ENCODE results near the gene ADAMTSL1.

ADAMTSL1 gene

DNA sequence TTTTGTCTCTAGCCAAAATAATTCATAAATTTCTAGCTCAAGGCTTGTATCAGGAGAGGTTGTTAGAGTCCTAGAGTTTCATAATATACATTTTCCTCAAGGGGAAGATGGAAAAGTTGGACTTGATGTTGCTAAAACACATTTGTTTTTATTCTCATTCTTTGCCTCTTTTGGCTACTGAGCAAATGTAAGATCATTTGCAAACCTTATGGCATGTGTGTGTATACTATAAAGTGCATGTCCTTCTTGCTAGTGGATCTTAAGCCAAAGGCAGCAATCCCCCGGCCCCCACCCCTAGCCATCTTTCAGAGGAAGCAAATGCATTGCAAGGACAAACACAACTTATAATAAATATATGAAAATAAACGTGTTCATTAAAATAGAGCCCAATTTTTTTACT is 43.0 kb downstream of the ADAMTSL1 start:
- in situ Hi-C loops (cut with HindIII; ENCODE audit: low sequenced_read_pairs) = no loop called here
- no peak for DNase-seq (ENCODE audit: low read depth)
- TF ChIP-seq, protein P1, sequence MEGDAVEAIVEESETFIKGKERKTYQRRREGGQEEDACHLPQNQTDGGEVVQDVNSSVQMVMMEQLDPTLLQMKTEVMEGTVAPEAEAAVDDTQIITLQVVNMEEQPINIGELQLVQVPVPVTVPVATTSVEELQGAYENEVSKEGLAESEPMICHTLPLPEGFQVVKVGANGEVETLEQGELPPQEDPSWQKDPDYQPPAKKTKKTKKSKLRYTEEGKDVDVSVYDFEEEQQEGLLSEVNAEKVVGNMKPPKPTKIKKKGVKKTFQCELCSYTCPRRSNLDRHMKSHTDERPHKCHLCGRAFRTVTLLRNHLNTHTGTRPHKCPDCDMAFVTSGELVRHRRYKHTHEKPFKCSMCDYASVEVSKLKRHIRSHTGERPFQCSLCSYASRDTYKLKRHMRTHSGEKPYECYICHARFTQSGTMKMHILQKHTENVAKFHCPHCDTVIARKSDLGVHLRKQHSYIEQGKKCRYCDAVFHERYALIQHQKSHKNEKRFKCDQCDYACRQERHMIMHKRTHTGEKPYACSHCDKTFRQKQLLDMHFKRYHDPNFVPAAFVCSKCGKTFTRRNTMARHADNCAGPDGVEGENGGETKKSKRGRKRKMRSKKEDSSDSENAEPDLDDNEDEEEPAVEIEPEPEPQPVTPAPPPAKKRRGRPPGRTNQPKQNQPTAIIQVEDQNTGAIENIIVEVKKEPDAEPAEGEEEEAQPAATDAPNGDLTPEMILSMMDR (IDR thresholded peaks at IDR 0.05; ENCODE audit: low read depth, low read length, missing control alignments) = no peak

DNA sequence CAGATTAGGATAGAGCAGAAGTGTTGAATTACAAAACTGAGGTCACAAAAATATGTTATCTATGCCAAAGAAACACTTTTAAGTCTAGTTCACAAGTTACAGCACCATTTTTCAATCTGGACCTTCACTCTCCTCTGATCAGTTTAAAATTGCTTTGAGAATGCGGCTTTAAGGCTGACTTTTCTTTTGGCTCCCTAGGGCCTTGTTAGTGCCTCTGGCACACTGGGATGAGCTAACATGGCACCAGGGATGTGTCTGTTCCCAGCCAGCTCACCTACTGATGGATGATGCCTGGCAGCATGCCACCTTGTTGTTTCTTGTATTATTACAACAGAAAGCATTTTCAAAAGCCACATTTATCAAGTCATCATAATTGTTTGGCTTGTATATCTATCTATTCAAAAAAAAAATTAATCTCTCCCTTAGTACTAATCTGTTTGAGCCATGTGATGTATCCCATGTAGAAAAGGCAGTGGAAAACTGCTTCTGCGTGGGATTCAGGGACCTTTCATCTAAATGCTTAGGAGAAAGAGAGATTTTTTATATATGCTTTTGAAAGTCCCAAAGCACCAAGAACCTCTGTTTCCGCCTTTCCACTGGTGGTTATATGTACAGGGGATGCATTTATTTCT is 46.6 kb downstream of the ADAMTSL1 start:
- no peak for DNase-seq (ENCODE audit: low read depth)
- TF ChIP-seq, protein P1 (IDR thresholded peaks at IDR 0.05; ENCODE audit: low read depth, low read length, missing control alignments) = no peak
- in situ Hi-C loops (cut with HindIII; ENCODE audit: low sequenced_read_pairs) = no loop called here
- no peak overlapping the region for H3K4me3 ChIP-seq (ENCODE audit: low read depth, low read length)

More for the DNA sequence above, 43.0 kb downstream of the ADAMTSL1 start:
- no peak overlapping the region for H3K4me3 ChIP-seq (ENCODE audit: low read depth, low read length)

DNA sequence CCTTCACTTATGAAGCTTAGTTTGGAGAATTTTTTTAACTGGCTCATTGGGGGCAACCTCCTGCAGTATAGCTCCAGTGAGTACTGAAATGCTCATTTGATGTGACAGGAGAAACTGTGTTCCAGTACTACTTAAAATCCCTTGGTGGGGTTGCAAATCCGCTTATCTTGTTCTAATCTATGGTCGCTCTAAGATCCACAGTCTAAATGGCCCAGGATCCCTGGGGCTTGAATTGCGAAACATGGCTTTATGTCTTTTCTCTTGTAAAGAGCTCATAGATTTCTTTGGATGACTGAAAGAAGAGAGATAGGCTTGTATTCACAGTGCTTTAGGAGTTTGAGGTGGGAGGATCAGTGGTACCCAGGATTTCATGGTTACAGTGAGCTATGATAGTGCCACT is 52.7 kb downstream of the ADAMTSL1 start:
- no peak for DNase-seq (ENCODE audit: low read depth)
- TF ChIP-seq, protein P1 (IDR thresholded peaks at IDR 0.05; ENCODE audit: low read depth, low read length, missing control alignments) = no peak
- H3K4me3 ChIP-seq (ENCODE audit: low read depth, low read length) = no peak overlapping the region
- in situ Hi-C loops (cut with HindIII; ENCODE audit: low sequenced_read_pairs) = no loop called here

DNA sequence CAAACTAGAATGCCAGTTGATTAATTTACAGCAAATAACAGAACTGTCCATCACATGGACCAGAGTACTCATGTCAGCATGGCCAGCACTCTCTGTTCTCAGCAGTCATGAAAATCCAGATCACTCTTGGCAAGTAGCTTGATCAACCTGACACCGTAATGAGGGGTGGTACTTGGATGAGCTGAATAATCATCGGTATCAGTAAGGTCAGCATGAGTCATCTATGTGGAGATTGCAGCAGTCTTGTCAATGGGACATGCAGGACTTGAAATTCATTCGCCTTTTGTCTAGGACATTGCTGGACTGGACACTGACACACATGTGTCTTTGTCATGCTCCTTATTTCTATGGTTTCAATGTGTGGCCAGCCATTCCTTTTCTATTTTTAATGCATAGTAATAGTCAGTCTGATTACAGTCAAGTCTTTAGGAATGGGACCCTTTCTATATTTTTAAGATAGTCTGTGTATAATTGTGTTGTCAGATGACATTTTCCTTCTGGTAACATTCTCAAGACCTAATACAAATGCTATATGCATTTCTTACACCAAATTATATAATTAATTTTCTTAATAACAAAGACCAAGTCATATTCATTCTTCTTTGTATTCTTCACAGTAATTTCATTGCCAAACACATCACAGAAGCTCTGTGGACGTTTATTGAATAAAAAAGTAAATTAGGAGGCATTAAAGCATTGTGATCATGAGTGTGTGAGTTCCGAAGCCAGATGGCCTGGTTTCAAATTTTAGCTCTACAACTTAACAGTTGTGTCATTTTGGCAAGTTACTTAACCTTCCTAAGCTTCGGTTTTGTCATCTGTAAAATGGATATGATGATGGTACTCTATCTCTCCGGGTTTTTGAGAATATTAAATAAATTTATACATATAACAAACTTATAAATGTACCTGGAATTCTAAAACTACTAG is 57.4 kb downstream of the ADAMTSL1 start:
- in situ Hi-C loops (cut with HindIII; ENCODE audit: low sequenced_read_pairs) = no loop called here
- no peak for DNase-seq (ENCODE audit: low read depth)
- TF ChIP-seq, protein P1 (IDR thresholded peaks at IDR 0.05; ENCODE audit: low read depth, low read length, missing control alignments) = no peak
- no peak overlapping the region for H3K4me3 ChIP-seq (ENCODE audit: low read depth, low read length)

DNA sequence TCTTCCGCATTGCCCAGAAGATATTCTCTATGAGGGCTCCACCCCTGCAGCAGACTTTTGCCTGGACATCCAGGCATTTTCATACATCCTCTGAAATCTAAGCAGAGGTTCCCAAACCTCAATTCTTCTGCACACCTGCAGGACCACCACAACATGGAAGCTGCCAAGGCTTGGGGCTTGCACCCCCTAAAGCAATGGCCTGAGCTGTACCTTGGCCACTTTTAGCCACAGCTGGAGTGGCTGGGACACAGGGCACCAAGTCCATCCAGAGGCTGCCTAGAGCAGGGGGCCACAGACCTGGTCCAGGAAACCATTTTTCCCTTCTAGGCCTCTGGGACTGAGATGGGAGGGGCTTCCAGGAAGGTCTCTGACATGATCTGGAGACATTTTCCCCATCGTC is 60.7 kb downstream of the ADAMTSL1 start:
- H3K4me3 ChIP-seq (ENCODE audit: low read depth, low read length) = no peak overlapping the region
- in situ Hi-C loops (cut with HindIII; ENCODE audit: low sequenced_read_pairs) = no loop called here
- TF ChIP-seq, protein P1 (IDR thresholded peaks at IDR 0.05; ENCODE audit: low read depth, low read length, missing control alignments) = no peak
- no peak for DNase-seq (ENCODE audit: low read depth)

DNA sequence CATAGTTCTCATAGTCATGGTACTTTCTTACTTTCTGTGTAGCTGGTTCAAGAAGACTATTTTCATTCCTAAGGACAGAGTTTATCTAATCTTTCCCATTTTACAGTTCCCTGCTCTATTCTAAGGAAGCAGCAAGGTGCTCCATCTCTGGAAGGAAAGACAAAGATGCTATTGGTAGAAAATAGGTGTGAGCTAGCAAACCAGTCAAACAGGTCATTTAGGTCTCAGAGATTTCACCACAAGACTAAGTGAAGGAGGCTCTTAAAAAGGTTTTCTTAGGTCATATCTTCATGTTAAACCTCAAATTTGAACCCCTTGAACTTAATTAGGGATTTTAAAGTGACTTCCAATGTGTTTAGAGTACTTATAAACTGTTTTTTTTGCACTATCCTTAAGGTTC is 62.6 kb downstream of the ADAMTSL1 start:
- in situ Hi-C loops (cut with HindIII; ENCODE audit: low sequenced_read_pairs) = no loop called here
- no peak overlapping the region for H3K4me3 ChIP-seq (ENCODE audit: low read depth, low read length)

More for the DNA sequence above, 62.6 kb downstream of the ADAMTSL1 start:
- TF ChIP-seq, protein P1 (IDR thresholded peaks at IDR 0.05; ENCODE audit: low read depth, low read length, missing control alignments) = no peak
- no peak for DNase-seq (ENCODE audit: low read depth)
